NCI-H187 (cell line): ENCODE measurements around the gene SDS.

ENCODE experiments used
- DNase-seq, 2 experiments: peaks; one replicate each; lab custom pipeline; 2025; lab: John Stamatoyannopoulos, UW

The SDS gene

DNA sequence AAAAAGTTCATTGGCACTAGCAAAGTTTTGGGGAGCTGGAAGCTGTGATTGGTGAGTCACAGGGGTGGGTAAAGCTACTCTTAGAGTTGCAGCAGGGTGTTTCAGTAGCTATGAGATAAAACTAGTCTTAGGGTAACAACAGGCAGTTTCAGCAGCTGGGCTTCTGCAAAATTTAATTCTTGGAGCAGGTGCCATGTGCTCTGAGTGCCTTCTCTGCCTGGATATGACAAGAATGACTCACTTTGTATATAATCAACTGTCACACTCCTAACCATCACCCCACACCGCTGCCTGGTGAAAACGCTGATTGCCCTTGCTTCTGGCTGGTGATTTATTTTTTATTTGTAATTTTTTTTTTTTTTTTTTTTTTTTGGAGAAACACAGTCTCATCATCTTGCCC, 55.8 kb downstream of the SDS start:
- DNase-seq, result no peak

DNA sequence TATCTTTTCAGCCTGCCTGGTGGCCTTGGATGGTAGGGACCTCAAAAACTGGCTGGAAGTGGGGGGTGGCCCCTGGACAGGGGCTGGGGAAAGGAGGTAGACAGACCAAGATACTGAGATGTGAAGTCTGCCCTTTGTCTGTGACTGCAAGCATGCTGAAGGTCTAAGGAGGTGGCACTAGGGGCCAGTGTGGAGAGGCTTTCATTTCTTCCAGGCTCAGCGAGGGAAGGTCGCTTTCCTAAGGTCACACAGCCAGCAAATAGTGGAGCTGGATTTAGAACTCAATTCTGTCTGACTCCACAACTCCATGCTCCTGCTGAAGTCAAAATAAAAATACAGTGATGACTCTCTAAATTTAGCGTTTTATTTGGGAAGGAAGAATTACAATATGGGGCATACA, 56.6 kb downstream of the SDS start:
- DNase-seq, result no peak

DNA sequence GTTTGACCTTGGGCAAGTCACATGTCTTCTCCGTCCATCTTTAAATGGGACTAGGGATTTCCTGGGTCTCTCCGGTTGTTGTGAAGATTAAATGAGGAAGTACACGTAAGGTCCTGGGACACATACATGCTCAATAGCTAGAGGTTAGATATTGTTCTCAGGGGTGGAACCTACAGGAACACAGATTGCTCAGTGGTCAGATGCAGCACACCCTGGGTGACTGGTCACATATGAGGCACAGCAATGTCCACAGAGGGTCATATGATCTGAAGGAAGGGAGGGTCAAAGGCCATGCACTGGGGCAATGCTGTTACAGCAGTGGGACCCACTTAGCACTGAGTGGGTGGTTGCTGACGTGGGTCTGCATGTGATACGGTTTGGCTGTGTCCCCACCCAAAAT, 57.3 kb downstream of the SDS start:
- DNase-seq, result no peak

DNA sequence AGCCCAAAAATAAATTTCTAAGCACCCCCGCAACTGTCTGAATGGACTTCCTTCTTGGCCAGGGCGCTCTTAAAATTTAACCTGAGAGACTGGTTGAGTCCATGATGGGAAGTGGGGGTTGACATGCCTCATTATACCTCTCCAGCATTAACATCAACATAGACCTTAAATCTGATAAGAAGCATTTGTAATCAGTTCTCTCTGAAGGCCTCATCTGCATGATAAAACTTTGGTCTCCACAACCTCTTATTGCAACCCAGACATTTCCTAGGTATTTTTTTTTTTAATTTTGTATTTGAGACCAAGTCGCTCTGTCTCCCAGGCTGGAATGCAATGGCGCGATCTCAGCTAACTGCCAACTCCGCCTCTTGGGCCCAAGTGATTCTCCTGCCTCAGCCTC, 58.4 kb downstream of the SDS start:
- DNase-seq, result no peak
